ENCODE measurements around the gene NRDC. TPM values are rescaled to one million over a fixed set of nuclear protein-coding genes. Genes with fewer than 3 reads are reported as not detected.

Gene NRDC
- total and polyA plus RNA-seq, 9 of the 15 experiments (the other 6 are each of a cell fraction or from before 2014, with no cell fraction given), result 102 to 371 (median 201) TPM

DNA sequence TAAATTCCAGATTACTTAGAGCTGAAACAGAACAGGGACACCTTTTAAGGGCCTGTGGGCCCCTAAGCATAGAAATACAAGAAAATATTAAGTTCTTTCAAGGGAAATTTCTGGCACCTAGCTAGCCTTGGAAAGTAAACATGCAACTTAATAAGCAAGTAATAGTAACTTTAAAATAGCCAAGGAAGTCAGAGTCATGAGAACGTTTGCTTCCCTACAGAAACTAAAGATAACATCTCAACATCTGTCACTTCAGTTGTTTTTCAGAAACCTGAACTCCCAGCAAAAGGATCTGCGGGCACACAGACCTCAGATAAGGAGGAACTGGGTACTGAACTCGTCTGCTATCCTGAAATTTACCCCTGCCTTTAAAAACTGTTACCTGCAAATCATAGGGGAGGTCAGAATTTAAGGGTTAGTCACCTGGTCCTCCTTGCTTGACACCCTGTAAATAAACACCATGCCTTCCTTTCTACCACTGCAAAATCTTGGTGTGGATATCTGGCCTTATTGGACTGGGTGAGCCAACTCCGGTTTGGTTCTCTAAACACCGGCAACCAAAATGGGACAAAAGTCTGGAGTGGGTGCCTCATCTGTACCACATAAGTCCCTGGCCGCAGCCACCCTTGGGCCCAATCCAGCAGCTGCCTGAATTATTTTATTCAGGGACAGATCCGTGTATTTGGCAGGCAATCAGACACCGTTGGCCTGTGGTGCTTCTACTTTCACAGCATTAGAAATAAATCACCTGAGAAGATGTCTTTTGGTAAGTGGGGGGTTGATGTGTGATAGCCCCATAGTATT lies 27.9 kb downstream of the NRDC start (continued):
- TF ChIP-seq FOXK1 (CRISPR knock-in tag; IDR thresholded peaks at IDR 0.05; ENCODE audit: borderline replicate concordance) (no peak), TGIF2 (CRISPR knock-in tag; IDR thresholded peaks at IDR 0.05) (no peak), ZNF311 (CRISPR knock-in tag; IDR thresholded peaks at IDR 0.05) (no peak), CEBPG (CRISPR knock-in tag; IDR thresholded peaks at IDR 0.05) (no peak), CEBPG (tag; conservative IDR thresholded peaks at IDR 0.05 in 1 of 2, IDR thresholded peaks at IDR 0.05 in 1 of 2) (no peak), DACH1 (IDR thresholded peaks at IDR 0.05; ENCODE audit: partially characterized antibody) (no peak), SMARCA4 (IDR thresholded peaks at IDR 0.05) (peak; percentile 95), HDAC8 (tag; IDR thresholded peaks at IDR 0.05) (no peak), NCOR1 (IDR thresholded peaks at IDR 0.05) (peak; percentile 82), MTA2 (IDR thresholded peaks at IDR 0.05; ENCODE audit: low read depth) (peak; percentile 82), RBM15 (IDR thresholded peaks at IDR 0.05; ENCODE audit: insufficient read depth, low read length) (no peak), HMGN3 (IDR thresholded peaks at IDR 0.05; ENCODE audit: borderline replicate concordance, extremely low read depth, insufficient read length, low read depth, low read length) (peak; percentile 61), BCL6 (CRISPR knock-in tag; IDR thresholded peaks at IDR 0.05) (no peak), SAFB (IDR thresholded peaks at IDR 0.05; ENCODE audit: borderline replicate concordance, low read depth, low read length) (no peak), MEF2D (tag; conservative IDR thresholded peaks at IDR 0.05; ENCODE audit: low read depth) (peak; percentile 77; the same call in 1 of the 2 replicates)
- TF ChIP-seq, protein P1, sequence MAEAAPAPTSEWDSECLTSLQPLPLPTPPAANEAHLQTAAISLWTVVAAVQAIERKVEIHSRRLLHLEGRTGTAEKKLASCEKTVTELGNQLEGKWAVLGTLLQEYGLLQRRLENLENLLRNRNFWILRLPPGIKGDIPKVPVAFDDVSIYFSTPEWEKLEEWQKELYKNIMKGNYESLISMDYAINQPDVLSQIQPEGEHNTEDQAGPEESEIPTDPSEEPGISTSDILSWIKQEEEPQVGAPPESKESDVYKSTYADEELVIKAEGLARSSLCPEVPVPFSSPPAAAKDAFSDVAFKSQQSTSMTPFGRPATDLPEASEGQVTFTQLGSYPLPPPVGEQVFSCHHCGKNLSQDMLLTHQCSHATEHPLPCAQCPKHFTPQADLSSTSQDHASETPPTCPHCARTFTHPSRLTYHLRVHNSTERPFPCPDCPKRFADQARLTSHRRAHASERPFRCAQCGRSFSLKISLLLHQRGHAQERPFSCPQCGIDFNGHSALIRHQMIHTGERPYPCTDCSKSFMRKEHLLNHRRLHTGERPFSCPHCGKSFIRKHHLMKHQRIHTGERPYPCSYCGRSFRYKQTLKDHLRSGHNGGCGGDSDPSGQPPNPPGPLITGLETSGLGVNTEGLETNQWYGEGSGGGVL (CRISPR knock-in tag; IDR thresholded peaks at IDR 0.05), result no peak
- TF ChIP-seq, protein P2, sequence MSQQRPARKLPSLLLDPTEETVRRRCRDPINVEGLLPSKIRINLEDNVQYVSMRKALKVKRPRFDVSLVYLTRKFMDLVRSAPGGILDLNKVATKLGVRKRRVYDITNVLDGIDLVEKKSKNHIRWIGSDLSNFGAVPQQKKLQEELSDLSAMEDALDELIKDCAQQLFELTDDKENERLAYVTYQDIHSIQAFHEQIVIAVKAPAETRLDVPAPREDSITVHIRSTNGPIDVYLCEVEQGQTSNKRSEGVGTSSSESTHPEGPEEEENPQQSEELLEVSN (IDR thresholded peaks at IDR 0.05; ENCODE audit: borderline replicate concordance in 1 of 2, extremely low read depth in 1 of 2, insufficient read depth in 1 of 2, insufficient read length in 1 of 2, low read depth in 1 of 2, low read length in 1 of 2, poor library complexity in 1 of 2, severe bottlenecking in 1 of 2), result no peak
- TF ChIP-seq, protein P3, sequence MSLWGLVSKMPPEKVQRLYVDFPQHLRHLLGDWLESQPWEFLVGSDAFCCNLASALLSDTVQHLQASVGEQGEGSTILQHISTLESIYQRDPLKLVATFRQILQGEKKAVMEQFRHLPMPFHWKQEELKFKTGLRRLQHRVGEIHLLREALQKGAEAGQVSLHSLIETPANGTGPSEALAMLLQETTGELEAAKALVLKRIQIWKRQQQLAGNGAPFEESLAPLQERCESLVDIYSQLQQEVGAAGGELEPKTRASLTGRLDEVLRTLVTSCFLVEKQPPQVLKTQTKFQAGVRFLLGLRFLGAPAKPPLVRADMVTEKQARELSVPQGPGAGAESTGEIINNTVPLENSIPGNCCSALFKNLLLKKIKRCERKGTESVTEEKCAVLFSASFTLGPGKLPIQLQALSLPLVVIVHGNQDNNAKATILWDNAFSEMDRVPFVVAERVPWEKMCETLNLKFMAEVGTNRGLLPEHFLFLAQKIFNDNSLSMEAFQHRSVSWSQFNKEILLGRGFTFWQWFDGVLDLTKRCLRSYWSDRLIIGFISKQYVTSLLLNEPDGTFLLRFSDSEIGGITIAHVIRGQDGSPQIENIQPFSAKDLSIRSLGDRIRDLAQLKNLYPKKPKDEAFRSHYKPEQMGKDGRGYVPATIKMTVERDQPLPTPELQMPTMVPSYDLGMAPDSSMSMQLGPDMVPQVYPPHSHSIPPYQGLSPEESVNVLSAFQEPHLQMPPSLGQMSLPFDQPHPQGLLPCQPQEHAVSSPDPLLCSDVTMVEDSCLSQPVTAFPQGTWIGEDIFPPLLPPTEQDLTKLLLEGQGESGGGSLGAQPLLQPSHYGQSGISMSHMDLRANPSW (CRISPR knock-in tag; IDR thresholded peaks at IDR 0.05), result no peak
- TF ChIP-seq, protein P4, sequence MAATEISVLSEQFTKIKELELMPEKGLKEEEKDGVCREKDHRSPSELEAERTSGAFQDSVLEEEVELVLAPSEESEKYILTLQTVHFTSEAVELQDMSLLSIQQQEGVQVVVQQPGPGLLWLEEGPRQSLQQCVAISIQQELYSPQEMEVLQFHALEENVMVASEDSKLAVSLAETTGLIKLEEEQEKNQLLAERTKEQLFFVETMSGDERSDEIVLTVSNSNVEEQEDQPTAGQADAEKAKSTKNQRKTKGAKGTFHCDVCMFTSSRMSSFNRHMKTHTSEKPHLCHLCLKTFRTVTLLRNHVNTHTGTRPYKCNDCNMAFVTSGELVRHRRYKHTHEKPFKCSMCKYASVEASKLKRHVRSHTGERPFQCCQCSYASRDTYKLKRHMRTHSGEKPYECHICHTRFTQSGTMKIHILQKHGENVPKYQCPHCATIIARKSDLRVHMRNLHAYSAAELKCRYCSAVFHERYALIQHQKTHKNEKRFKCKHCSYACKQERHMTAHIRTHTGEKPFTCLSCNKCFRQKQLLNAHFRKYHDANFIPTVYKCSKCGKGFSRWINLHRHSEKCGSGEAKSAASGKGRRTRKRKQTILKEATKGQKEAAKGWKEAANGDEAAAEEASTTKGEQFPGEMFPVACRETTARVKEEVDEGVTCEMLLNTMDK (IDR thresholded peaks at IDR 0.05; ENCODE audit: borderline replicate concordance, insufficient read depth, low read depth, low read length, poor library complexity, severe bottlenecking), result no peak
